Activated CD4-positive, alpha-beta T cell treated with anti-CD3 and anti-CD28 coated beads, Interleukin-2, amount 50 U/mL, for 48 hours (primary cell): ENCODE results near the gene NACC2.
"Not testable (repeated sequence)": the region's sequence is repeated elsewhere in the genome, so short reads cannot be mapped to it uniquely, and the experiment has no call there.

Source experiments
- DNase-seq, 2 experiments: peaks; one replicate each; pipeline ENCODE4 v3.0.0-alpha.2; 2020

The NACC2 gene

DNA sequence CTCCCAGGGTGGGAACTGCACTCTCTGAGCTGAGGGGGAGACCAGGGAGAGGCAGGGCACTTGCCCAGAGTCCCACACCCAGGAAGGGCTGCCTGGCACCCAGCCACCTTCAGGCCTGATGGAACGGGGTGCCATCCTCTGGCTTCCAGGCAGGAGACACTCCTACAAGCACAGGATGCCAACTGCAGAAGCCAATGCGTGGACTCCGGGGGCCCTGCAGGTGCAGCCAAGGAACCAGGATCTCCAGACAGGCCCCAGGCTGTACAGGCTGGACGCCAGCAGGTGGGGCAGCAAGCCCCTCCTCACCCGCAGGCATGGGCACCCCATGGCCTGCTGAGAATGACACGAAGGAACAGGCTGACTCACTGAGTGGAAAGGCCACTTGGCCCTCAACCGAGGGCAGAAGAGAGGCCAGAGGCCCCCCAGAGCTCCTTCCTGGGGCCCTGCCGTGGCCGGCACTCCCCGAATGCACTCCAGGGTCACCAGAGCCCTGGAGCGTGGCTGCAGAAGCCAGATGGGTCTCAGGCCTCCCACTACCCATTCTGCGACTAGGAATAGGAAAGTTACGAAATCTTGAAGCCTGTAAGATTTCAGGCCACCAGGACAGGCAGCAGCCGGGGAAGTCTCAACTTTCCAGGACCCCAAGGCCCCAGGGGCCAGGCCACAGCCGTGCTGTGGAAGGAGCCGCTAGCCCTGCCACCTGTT, 15.7 kb downstream of the NACC2 start:
- no peak for DNase-seq

DNA sequence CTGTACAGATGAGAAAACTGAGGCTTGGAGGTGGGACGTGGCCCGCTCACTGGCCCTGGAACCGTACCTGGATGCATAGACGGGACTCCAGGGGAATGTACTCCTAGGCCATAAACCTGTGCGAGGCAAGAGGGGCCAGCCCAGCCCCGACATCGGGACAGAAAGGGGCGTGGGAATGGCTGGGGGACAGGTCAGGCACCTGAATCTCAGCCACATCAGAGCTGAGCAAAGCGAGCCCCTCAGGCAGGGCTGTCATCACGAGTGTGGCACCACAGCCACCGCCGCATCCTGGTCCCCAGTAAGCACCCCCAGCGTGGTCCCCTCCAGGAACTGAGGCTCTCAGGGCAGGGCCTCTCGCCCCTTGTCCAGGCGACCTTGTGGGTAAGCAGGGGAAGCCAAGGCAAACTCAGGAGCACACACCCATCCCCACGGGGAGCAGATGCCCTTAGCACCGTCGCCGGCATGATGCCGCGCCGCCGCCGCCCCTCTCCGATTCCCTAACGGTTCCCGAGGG, 16.5 kb downstream of the NACC2 start:
- DNase-seq: no peak

DNA sequence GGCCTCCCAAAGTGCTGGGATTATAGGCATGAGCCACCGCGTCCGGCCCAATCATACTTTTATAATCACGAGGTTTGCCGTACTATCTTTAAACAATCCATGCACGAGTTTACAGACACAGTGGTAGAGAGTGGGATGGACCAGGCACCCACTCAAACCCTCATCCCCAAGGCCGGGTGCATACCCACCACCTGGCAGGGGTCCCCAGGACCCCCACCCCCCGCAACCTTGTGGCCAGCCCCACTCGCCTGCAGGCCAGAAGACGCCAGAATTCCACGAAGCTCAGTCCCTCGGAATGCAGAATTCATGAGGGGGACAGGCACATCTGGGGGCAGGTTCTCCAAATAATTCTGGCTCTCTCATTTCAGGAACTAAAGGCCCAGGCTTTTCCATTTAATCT, 17.1 kb downstream of the NACC2 start:
- DNase-seq: no peak

DNA sequence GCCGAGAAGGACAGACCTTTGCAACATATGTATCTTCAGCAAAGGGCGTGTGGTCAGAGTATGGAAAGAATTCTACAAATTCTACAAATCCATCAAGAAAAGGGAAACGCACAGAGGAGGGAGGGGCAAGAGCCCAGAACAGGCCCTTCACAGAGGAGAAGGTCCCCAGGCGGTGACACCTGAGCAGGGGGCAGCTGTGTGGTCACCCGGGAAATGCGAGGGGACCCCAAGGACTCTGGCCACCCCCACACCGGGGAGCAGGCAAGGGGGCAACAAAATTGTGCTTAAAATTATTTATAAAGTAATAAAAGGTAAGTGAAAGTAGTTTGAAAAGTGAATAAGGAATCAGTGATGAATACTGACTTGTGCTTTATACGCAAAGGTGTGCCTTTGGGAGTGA, 17.6 kb downstream of the NACC2 start:
- DNase-seq: no peak

DNA sequence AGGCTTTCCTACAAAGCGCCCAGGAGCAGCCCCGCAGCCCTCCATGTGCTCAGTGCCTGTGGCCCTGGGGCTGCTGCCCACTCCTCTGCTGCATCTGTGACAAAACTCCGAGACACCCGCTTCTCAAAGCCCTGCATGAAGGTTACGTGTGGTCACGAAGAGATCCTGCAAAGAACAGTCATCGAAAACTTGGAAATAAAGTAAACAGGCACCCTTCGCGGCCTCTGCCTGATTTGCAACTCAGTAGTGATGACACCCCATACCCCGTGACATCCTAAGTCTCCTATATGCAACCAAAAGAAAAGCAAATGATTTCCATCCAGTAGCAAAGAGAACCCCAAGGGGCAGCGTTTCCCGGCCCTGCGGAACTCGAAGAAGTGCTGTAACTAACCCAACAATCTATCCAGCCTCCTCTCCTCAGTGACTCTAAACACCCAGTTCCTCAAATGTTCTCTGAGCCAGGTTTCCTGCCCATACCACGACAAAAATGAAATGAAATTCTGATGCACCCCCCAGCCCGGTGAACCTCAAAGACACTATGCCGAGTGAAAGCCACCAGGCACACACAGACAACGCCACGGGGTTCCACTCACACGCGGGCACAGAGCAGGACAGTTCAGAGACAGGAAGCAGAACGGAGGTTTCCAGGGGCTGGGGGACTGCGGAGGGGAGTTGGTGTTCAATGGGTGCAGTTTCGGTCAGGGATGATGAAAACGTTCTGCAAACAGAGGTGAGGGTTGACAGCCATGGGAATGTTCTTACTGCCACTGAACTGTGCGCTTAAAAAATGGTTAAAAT, 19.0 kb downstream of the NACC2 start:
- DNase-seq: no peak

DNA sequence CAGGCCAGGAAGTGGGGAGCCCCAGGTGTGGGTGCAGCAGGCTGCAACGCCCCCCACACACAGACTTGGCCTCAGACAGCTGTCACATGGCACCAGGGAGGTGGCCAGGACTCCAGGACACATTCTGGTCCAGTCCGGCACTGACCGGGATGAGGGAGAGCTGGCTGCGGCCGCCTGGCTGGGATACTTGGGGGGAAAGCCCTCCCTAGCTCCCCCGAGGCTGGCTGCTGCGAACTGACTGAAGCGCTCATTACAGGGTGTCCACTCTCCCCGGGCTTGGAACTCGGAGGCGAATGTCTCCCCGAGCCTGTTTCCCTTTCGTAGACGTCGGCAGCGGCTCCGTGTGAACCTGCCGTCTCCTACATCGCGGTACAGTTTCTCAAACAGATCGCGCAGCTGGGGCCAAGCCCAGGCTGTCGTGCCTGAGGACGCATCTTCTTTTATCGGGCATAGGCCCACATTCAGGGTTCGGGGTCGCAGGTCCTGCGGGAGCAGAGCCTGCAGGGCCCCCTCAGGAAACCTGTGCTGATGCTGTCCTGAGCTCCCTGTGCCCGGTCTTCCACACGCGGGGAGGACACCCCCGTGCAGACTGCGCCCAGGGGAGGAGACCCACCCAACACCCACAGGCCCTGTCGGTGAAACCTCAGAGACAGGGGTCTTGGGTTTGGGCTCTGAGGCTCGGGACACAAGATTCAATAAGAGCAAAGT, 19.8 kb downstream of the NACC2 start:
- no peak for DNase-seq

DNA sequence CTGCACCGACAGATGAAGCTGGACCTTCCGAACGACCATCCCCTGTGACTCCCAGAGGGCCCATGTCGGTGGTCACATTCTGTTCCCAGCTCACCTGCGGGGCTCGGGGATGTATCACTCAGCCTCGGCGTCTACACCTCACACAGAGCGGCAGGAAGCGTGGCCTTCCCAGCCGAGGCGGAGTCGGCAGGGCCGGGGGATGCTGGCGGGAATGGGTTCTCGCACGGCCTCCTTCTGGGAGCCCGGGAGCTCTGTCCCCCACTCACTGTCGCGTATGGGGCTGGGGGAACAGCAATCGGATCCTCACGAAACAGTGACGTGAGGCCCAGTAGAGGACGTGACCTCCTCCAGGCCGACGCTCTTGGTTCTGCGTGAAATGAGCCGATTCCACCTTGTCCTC, 20.4 kb downstream of the NACC2 start:
- DNase-seq: no peak

DNA sequence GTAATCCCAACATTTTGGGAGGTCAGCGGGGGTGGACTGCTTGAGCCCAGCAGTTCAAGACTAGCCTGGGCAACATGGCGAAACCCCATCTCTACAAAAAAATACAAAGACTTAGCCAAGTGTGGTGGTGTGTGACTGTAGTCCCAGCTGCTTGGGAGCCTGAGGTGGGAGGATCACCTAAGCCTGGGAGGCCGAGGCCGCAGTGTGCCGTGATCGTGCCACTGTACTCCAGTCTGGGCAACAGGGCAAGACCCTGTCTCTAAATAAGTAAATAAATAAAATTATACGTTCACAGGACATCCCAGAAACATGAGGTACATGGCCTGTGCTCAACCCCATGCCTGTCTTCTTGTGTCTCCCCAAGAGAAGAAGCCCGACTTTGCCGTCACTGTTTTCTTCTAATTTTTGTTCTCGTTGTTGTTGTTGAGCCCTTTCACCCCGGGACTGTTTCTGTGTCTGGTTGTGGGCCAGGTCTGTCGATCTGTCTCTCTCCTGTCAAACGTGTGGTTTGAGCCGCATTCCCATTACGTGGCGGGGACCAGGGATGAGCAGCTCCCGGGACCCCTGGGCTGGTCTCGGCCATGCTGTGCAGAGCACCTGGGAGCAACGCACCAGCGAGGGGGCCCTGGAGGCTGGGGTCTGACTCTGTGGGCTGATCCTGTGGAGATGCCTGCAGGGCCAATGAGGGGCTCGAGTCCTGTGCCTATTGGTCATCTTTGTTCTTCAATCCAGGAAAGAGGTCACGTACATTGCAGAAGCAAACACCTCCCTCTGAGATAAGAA, 32.2 kb downstream of the NACC2 start:
- DNase-seq: no peak

DNA sequence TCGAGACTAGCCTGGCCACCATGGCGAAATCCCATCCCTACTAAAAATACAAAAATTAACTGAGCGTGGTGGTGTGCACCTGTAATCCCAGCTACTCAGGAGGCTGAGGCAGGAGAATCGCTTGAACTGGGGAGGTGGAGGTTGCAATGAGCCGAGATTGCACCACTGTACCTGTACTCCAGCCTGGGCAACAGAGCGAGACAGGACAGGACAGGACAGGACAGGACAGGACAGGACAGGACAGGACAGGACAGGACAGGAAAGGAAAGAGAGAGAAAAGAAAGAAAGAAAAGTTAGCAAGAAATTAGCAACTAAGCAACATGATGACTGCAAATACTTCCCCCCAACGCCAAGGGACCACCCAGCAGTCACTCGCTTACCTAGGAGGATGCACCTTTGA, 33.2 kb downstream of the NACC2 start:
- not testable (repeated sequence) for DNase-seq

DNA sequence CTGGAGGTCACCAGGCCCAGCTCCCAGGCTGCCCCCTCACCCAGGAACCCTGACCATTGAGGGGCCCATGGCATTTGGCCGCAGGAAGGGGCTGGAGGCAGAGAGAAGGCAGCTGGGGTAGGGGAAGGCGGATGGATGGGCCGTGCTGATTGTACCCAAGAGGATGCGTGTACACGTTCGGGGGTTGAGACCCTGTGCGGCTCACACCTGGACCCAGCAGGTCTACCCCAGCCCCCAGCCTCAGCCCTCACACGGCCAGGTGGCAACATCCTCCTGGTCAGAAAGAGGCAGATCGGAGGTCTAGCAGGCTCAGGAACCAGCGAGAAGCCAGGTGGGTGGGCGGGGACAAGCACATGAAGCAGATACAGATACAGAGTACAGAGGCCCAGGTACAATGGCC, 33.7 kb downstream of the NACC2 start:
- no peak for DNase-seq

DNA sequence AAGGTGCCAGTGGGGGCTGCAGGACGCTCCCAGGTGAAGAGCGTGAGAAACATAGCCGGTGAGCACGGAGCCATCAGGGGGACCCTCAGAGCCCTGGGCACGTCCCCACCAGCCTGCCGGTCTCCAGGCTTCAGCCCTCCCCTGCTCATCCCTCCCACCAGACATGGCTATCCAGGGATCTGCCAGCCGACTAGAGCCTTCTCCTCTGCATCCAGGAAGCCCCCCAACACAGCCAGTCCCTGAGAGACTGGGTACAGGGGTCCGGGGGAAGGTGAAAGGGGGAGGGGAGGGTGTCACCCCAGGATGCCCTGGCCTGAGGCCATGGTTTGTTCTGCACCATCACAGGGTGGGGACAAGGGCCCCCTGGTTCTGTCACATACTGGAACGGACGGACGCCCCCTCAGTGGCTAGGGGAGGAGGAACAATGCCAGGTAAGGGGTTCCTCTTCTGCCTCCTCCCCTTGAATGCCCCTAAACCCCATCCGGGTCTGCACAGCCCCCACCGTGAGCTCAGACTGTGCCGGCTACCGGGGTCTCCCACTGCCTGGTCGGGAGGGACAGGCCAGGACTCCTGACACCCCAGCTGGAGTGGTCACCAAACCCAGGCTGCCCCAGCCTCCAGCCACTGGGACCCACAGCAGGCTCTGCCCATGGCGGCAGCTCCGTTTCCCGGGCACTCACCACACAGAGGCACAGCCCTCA, 34.3 kb downstream of the NACC2 start:
- DNase-seq: no peak

DNA sequence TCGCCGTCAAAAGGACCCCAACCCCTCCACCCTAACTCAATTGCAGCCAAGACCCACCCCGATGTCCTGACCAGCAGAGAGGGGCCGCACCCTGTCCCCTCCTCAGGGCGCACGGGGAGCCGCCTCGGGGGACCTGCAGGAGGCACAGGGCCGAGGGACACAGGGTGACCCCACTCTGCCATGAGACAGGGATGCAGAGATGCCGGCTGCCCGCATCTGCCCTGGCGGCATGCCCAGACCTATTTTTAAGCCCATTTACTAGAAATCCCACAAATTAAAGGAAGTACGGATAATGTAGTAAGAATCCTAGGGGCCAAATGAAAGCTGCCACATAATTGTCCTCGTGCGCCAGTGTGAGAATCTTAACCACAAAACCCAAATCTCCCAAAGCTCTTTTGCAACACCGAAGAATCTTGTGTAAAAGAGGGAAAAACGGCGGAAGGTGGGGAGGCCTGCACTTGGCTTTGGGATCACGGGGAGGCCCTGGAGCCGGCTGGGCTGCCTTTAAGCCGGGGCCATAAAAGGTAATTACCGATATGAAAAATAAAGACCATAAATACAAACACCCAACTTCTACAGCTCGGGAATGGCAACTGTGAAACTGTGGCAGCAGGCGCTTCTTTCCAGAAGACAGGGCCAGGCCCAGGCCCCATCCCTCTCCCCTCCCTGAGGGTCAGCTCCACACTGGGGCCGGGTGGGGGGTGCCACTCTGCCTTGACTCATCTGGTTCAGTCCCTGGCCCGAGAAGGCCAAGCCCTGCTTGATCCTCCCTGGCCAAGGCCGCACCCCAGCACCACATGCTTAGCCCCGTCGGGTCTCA, 35.0 kb downstream of the NACC2 start:
- DNase-seq: no peak

DNA sequence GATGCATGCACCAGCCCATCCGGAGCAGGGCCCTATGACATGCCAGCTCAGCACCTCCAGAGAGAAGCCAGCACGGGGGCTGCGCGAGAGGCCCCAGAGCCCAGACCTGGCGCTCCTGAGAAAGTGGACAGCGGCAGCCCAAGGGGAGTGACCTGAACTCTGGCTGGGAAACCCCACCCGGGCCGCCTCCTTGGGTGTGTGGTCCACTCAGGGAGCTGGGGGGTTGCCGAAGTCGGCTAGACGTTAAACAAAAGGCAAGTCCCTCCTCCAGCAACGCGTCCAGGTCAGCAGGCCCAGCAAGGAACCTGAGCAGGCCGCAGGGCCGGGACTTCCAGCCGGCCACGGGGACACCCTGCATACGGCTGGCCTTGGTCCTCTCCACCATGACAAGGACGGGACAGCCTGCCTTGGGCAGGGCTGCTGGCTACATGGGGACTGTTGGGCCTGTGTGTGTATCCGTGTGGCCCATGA, 35.7 kb downstream of the NACC2 start:
- no peak for DNase-seq

DNA sequence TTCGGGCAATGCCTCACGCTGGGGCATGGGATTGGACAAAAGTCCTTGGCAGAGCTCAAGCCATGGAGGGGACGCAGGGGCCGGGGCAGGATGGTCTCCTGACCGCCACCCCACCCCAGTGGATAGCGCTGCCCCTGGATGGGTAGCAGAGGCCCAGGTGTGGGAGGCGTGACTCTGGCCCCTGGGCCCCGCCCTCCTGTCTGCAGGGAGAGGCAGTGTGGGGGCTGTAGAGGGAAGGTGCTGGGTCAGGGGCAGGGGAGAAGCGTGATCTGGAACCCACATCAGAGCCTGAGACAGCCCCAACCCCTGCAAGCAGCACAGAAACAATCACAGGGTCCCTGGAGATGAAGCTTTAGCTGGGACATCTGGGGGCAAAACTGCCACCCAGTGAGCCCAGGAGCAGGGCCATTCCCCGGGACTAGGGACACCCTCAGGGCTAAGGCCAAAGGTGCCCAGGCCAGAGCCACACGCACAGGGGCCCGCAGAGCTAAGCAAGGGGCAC, 36.2 kb downstream of the NACC2 start:
- no peak for DNase-seq

DNA sequence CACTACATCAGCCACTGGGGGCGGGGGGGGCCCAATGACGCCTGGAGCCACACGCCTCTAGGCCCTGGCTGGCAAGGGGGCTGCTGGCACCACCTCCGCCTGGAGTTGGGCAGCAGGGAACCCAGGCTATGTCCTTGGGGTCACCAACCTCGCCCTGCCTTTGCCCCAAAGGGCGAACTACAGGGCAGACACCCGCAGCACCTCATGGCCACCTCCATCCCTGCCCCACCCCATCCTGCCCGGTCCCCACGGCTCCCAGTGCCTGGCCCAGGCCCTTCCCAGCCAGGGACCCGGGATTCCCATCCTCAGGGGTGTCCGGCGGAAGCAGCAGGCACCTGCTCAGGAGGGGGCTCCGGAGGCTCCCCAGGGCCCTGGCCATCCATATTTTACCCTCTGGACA, 37.0 kb downstream of the NACC2 start:
- no peak for DNase-seq

DNA sequence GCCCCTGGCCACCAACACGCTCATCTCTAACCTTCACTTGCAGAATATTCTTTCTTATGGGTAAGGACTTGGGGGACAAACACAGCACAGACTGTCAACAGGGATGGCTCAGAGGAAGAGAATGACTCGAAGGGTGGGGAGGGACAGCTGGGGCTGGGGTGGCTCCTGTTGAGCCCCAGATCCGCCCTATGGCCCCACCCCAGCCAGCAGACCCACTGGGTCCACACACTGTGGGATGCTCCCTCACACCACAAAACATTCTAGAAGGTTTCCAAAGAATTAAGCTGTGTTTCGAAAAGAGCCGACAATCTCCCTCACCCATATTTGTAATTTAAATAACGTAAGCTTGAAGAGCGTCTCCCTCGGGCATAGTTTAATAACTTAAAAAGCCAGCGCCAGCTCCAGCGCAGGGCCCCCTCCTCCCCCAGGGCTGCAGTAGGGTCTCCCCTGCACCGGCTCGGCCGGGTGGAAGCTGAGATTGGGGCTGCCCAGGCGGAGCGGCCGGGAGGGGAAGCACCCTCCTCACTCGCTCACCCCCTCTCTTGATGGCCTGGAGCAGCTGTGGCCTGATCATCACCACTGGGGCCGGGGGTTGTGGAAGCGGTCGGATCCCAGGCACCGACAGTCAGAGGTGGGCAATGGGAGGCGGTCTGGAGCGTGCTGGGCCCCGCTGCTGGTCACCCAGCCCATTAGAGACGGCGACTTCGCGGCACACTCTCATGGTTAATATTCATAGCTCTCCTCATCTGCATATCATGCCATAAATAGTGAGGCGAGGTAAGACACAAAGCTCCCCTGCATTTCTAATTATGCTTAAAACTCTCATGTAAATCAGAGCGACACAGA, 37.6 kb downstream of the NACC2 start:
- no peak for DNase-seq

DNA sequence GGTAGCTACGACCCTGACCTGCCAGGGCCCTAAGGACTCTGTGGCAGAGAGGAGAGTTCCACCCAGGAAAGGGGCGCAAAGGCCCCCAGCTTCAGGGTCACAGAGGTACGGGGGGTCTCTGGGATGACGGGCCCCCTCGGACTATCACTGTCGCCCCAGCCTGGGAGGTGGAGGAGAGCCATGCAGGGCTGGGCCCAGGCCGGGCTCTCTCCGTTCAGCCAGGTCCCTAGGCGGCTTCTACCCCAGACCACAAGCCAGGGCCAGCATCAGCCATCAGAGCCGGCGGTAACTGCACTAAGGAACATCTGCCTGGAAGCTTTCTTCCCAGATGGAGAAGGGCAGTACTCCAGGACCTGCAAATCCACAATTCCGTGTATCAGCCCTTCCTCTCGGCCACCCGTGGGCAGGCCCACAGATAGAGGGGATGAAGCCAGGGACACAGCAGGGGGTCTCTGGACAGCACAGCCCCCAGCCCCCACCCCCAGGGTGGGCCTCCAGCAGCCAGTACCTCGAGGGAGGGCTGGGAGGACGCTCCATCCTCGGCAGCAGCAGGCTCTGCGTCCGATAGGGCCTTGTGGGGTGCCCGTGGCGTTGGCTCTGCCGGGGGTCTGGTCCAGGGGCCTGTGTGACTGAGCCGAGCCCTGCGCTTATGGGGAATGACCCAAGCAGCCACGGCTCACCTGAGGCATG, 38.4 kb downstream of the NACC2 start:
- DNase-seq: no peak

DNA sequence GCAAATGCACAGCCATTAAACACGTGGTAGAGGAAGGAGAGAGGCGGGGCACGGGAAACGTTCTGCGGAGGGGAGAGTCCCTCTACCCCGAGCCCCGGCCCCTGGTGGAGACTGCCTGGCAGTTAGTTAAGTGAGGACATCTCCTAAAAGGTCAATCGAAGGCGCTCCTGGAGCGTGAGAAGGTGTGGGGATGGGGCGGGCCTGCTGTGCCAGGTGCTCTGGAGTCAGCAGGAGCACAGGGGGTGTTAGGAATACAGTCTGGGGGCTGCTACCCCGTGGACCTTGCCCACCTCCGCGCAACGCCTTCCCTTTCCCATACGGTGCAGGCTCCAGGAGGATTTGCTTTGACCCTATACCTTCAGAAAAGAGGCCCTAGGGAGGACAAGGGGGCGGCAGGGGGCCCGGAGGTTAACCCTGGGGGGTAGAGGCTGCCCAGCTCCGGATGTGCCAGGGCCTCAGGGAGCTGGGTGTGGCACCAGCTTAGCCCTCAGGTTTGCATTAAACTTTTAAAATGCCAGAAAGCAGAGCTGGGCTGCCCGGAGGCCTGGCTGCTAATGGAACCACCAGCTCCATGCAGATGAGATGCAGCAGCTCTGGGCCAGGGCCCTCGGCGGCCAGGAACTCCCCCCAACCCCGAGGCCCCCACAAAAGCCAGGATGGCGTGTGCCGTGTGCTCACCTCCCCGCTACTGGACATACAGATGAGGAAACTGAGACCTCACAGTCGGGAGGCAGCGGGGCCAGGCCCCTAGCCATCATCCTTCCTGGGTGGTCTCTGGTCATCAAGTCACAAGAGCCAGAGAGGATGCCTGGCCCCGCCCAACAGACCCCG, 39.2 kb downstream of the NACC2 start:
- no peak for DNase-seq
